IMR-90 (cell line): Measurements from ENCODE around the gene FNDC3B. TPM values are rescaled to one million over a fixed set of nuclear protein-coding genes. Genes with fewer than 3 reads are reported as not detected.

Experiments
- ATAC-seq: fragments of 200-7000 bp; cut with Tn5 transposase; 2 replicates; pipeline ENCODE4 v1.9.1; 2020; ENCODE audit warnings: low read depth, mild to moderate bottlenecking, moderate library complexity
- BruUV-seq: library from RNA; stranded (reverse); fragments of 400-500 nt; replicated peaks from 2 replicates; lab custom pipeline; 2021; lab: Mats Ljungman, UMichigan
- CTCF ChIA-PET: fragments of 300-600 bp; formaldehyde crosslinking; extraction: SDS; loops from one replicate; lab custom pipeline; 2021; ENCODE audit warnings: antibody characterized with exemption; lab: Yijun Ruan, JAX
- POLR2A ChIA-PET: fragments of 300-600 bp; sonication (Branson Sonifier 250); formaldehyde crosslinking; loops from one replicate; lab custom pipeline; 2022; ENCODE audit warnings: antibody characterized with exemption; ENCODE audit not compliant: unreplicated experiment; lab: Charles Lee
- DNase-seq: peaks from one replicate; pipeline ENCODE4 v3.0.0; 2013
- H2AFZ ChIP-seq: replicated peaks from 2 replicates; pipeline ENCODE3; 2013; ENCODE audit warnings: low read length, mild to moderate bottlenecking; ENCODE audit not compliant: poor library complexity
- H2AK5ac ChIP-seq: 2 replicates; pipeline ENCODE4 v1.6.1; 2013; ENCODE audit warnings: low read depth, low read length, inconsistent platforms
- H2AK9ac ChIP-seq: replicated peaks from 2 replicates; pipeline ENCODE3; 2013; ENCODE audit warnings: mild to moderate bottlenecking, low read depth, low read length, moderate library complexity; ENCODE audit not compliant: poor library complexity
- H2BK120ac ChIP-seq: 2 replicates; pipeline ENCODE4 v1.6.1; 2013; ENCODE audit warnings: low read depth, low read length, inconsistent platforms
- H2BK15ac ChIP-seq: 3 replicates; pipeline ENCODE4 v1.6.1; 2013; ENCODE audit warnings: low read depth, low read length, inconsistent platforms
- H2BK20ac ChIP-seq: 2 replicates; pipeline ENCODE4 v1.6.1; 2013; ENCODE audit warnings: low read depth, mild to moderate bottlenecking, inconsistent platforms, low read length, moderate library complexity
- H2BK5ac ChIP-seq: 2 replicates; pipeline ENCODE4 v1.6.1; 2013; ENCODE audit warnings: mild to moderate bottlenecking, low read depth, low read length, inconsistent platforms; ENCODE audit not compliant: poor library complexity, severe bottlenecking
- H3K14ac ChIP-seq: replicated peaks from 2 replicates; pipeline ENCODE4 v1.6.1; 2013; ENCODE audit warnings: low read depth, low read length, inconsistent platforms
- H3K18ac ChIP-seq: 2 replicates; pipeline ENCODE4 v1.6.1; 2013; ENCODE audit warnings: low read depth, low read length, control low read depth
- H3K23ac ChIP-seq: 2 replicates; pipeline ENCODE4 v1.6.1; 2013; ENCODE audit warnings: low read depth, low read length, inconsistent platforms
- H3K27ac ChIP-seq: 2 replicates; pipeline ENCODE4 v1.5.1; 2013; ENCODE audit warnings: mild to moderate bottlenecking, control low read depth, low read length; ENCODE audit not compliant: insufficient read depth
- H3K27me3 ChIP-seq: 2 replicates; pipeline ENCODE4 v1.6.1; 2013; ENCODE audit warnings: low read length; ENCODE audit not compliant: control insufficient read depth, insufficient read depth
- H3K36me3 ChIP-seq: 2 replicates; pipeline ENCODE4 v1.6.1; 2013; ENCODE audit warnings: low read length, mixed read lengths; ENCODE audit not compliant: control insufficient read depth, insufficient read depth
- H3K4ac ChIP-seq: 2 replicates; pipeline ENCODE4 v1.6.1; 2013; ENCODE audit warnings: low read depth, low read length, inconsistent platforms
- H3K4me1 ChIP-seq: 2 replicates; pipeline ENCODE4 v1.6.1; 2013; ENCODE audit warnings: low read length, mixed read lengths; ENCODE audit not compliant: control insufficient read depth, insufficient read depth
- H3K4me2 ChIP-seq: 2 replicates; pipeline ENCODE4 v1.6.1; 2013; ENCODE audit warnings: low read depth, mild to moderate bottlenecking, control low read depth, low read length, moderate library complexity
- H3K4me3 ChIP-seq: 2 replicates; pipeline ENCODE4 v1.5.1; 2013; ENCODE audit warnings: low read depth, mild to moderate bottlenecking, control low read depth, low read length, moderate library complexity; ENCODE audit not compliant: insufficient read depth
- H3K56ac ChIP-seq: 2 replicates; pipeline ENCODE4 v1.6.1; 2013; ENCODE audit warnings: low read length, inconsistent platforms; ENCODE audit not compliant: insufficient read depth; ENCODE audit errors: extremely low read depth
- H3K79me1 ChIP-seq, 2 experiments: 2 replicates each; pipeline ENCODE4 v1.6.1; 2013; ENCODE audit warnings: low read length in 2 of 2, inconsistent platforms in 1 of 2, low read depth in 1 of 2
- H3K9ac ChIP-seq: 2 replicates; pipeline ENCODE4 v1.6.1; 2013; ENCODE audit warnings: low read depth, low read length, control low read depth
- H3K9me1 ChIP-seq: 2 replicates; pipeline ENCODE4 v1.6.1; 2013; ENCODE audit warnings: low read length, inconsistent platforms; ENCODE audit not compliant: insufficient read depth
- H3K9me3 ChIP-seq: 2 replicates; pipeline ENCODE4 v1.6.1; 2013; ENCODE audit warnings: low read length; ENCODE audit not compliant: control insufficient read depth, insufficient read depth
- H4K20me1 ChIP-seq: 2 replicates; pipeline ENCODE4 v1.6.1; 2013; ENCODE audit warnings: low read length, inconsistent platforms; ENCODE audit not compliant: insufficient read depth
- H4K5ac ChIP-seq: 2 replicates; pipeline ENCODE4 v1.6.1; 2013; ENCODE audit warnings: mild to moderate bottlenecking, low read depth, low read length, control low read depth
- H4K8ac ChIP-seq, 2 experiments: 2 replicates each; pipeline ENCODE4 v1.6.1; 2013; ENCODE audit warnings: low read depth in 2 of 2, low read length in 2 of 2, control low read depth in 1 of 2, inconsistent platforms in 1 of 2
- H4K91ac ChIP-seq: 2 replicates; pipeline ENCODE4 v1.6.1; 2013; ENCODE audit warnings: low read depth, low read length, inconsistent platforms; ENCODE audit not compliant: insufficient read depth
- CHD1 ChIP-seq: IDR thresholded peaks from 2 replicates; pipeline ENCODE4 v1.6.1; 2012; ENCODE audit warnings: low read depth, low read length, improper control_type of control experiment
- MAFK ChIP-seq: IDR thresholded peaks from 2 replicates; pipeline ENCODE4 v1.6.1; 2012; ENCODE audit warnings: low read depth, low read length, improper control_type of control experiment
- MXI1 ChIP-seq: IDR thresholded peaks from 2 replicates; pipeline ENCODE4 v1.6.1; 2012; ENCODE audit warnings: low read depth, mild to moderate bottlenecking, low read length, moderate library complexity, borderline replicate concordance
- NFE2L2 ChIP-seq: fragments of 150-350 bp; IDR thresholded peaks from 2 replicates; pipeline ENCODE4 v1.6.1; 2016; ENCODE audit warnings: low read depth, mild to moderate bottlenecking, low read length
- RAD21 ChIP-seq: IDR thresholded peaks from 2 replicates; pipeline ENCODE4 v1.6.1; 2012; ENCODE audit warnings: low read length, improper control_type of control experiment
- RCOR1 ChIP-seq: IDR thresholded peaks from 2 replicates; pipeline ENCODE4 v1.6.1; 2012; ENCODE audit warnings: mild to moderate bottlenecking, low read length, improper control_type of control experiment; ENCODE audit not compliant: insufficient replicate concordance
- RFX5 ChIP-seq: IDR thresholded peaks from 2 replicates; pipeline ENCODE4 v1.8.0; 2012; ENCODE audit warnings: low read depth, mild to moderate bottlenecking, low read length, moderate library complexity
- SMC3 ChIP-seq: fragments of 150-350 bp; IDR thresholded peaks from 2 replicates; pipeline ENCODE4 v1.6.1; 2016; ENCODE audit warnings: low read depth, mild to moderate bottlenecking, antibody characterized with exemption, low read length, moderate library complexity
- WGBS, 2 experiments: methylation state at CpG; one replicate each; pipeline versions ENCODE4 v1.1.5 to v1.1.7; 2013; ENCODE audit warnings: missing lambda C conversion rate in 2 of 2; ENCODE audit not compliant: insufficient read length in 1 of 2; ENCODE audit errors: extremely low coverage in 2 of 2; 5-methylcytosine and 5-hydroxymethylcytosine counted together
- dilution Hi-C: fragments of 300-500 bp; cut with HindIII; formaldehyde crosslinking; loops from one replicate; pipeline ENCODE4 v1.14.3; 2018; ENCODE audit warnings: low sequenced_read_pairs; ENCODE audit not compliant: unreplicated experiment
- in situ Hi-C: fragments of 300-500 bp; cut with MboI; formaldehyde crosslinking; loops from 3 replicates; pipeline ENCODE4 v1.14.3; 2019; ENCODE audit warnings: low sequenced_read_pairs, inconsistent platforms, mixed read lengths
- intact Hi-C: fragments of 100-400 bp; cut with micrococcal nuclease; formaldehyde crosslinking; loops from 2 replicates; pipeline ENCODE4 v1.10.0; 2022
- polyA plus RNA-seq, 3 experiments: library from polyadenylated mRNA; depleted of rRNA; stranded (reverse); fragments of >200 nt; gene quantifications; 2 replicates each; pipeline ENCODE4 v1.2.3, GENCODE V29; 2012; ENCODE audit warnings: low replicate concordance in 1 of 3
- total RNA-seq: library from RNA; depleted of rRNA; stranded (reverse); fragments of >200 nt; gene quantifications from 2 replicates; pipeline ENCODE4 v1.2.3, GENCODE V29; 2012
- TF ChIP-seq, protein P1 (sequence below): fragments of 150-350 bp; IDR thresholded peaks from 2 replicates; pipeline ENCODE4 v1.6.1; 2016; ENCODE audit warnings: low read depth, mild to moderate bottlenecking, low read length, moderate library complexity, borderline replicate concordance
- TF ChIP-seq, protein P2 (sequence below): conservative IDR thresholded peaks from 2 replicates; pipeline ENCODE4 v1.5.1; 2012; ENCODE audit warnings: mild to moderate bottlenecking, low read depth, low read length, improper control_type of control experiment

The FNDC3B gene
- total and polyA plus RNA-seq, 2 of the 4 experiments (the other 2 are of a cell fraction) = 23.9 to 150 TPM

DNA sequence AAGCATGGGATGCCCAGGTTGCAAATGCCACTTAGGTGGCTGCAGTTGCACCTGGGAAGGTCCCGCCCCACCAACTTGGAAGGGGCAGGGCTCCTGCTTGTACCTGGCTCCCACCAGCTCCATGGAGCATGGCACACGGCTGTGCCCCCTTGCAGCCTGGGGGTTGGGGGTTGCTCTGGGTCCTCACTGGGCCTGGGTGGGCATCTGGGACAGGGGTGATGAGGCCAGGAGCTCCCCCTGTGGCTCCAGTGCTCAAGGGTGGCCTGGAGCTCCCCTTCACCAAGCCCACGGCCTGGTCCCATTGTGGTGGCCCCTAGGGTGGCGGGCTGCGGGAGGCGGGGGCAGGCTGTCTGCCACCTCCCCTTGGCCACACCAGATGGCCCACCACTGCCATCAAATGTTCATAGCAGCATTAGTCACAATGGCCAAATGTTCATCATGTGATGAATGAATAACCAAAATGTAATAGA, 372.1 kb downstream of the FNDC3B start:
- dilution Hi-C loops = no loop called here
- BruUV-seq = no TSS peak
- no peak overlapping the region for H2AK5ac ChIP-seq

More for the DNA sequence above, 372.1 kb downstream of the FNDC3B start:
- Histone ChIP-seq H3K9me3 (no peaks in the 10 kb centered on the region), H3K27me3 (no peaks in the 10 kb centered on the region; the same call in 1 of the 2 replicates), H2BK15ac (no peak overlapping the region), H4K20me1 (no peaks in the 10 kb centered on the region), H3K56ac (no peak overlapping the region), H4K8ac (no peak overlapping the region), H3K18ac (no peak overlapping the region), H3K4me3 (no peak overlapping the region), H3K4ac (no peak overlapping the region), H2BK120ac (no peak overlapping the region), H3K4me1 (no peaks in the 10 kb centered on the region), H3K9ac (no peak overlapping the region), H4K91ac (no peak overlapping the region), H3K27ac (no peak overlapping the region), H3K36me3 (no peaks in the 10 kb centered on the region), H3K79me1 (no peaks in the 10 kb centered on the region), H2AK9ac (no peak overlapping the region), H3K23ac (no peak overlapping the region), H3K9me1 (peaks cover 3% of the 10 kb centered on the region; the same call in 1 of the 2 replicates), H2BK5ac (no peak overlapping the region), H3K14ac (no peak overlapping the region), H4K5ac (no peak overlapping the region), H3K4me2 (no peak overlapping the region), H2AFZ (no peak overlapping the region), H2BK20ac (no peak overlapping the region)
- DNase-seq = no peak
- in situ Hi-C loops (no loop called here), intact Hi-C loops (no loop called here)
- ChIA-PET POLR2A (no interaction called here), CTCF (no interaction called here)
- no peak for ATAC-seq
- 80% methylated on average over 1 of the region's 6 CpGs; no CpG with 5 or more reads in 1 of the 2 experiments for WGBS, 2 experiments
- TF ChIP-seq CHD1 (no peak), MAFK (no peak), NFE2L2 (no peak), RCOR1 (no peak), MXI1 (no peak), SMC3 (no peak), RFX5 (no peak), RAD21 (no peak)
- TF ChIP-seq, protein P1, sequence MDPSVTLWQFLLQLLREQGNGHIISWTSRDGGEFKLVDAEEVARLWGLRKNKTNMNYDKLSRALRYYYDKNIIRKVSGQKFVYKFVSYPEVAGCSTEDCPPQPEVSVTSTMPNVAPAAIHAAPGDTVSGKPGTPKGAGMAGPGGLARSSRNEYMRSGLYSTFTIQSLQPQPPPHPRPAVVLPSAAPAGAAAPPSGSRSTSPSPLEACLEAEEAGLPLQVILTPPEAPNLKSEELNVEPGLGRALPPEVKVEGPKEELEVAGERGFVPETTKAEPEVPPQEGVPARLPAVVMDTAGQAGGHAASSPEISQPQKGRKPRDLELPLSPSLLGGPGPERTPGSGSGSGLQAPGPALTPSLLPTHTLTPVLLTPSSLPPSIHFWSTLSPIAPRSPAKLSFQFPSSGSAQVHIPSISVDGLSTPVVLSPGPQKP = no peak
- TF ChIP-seq, protein P2, sequence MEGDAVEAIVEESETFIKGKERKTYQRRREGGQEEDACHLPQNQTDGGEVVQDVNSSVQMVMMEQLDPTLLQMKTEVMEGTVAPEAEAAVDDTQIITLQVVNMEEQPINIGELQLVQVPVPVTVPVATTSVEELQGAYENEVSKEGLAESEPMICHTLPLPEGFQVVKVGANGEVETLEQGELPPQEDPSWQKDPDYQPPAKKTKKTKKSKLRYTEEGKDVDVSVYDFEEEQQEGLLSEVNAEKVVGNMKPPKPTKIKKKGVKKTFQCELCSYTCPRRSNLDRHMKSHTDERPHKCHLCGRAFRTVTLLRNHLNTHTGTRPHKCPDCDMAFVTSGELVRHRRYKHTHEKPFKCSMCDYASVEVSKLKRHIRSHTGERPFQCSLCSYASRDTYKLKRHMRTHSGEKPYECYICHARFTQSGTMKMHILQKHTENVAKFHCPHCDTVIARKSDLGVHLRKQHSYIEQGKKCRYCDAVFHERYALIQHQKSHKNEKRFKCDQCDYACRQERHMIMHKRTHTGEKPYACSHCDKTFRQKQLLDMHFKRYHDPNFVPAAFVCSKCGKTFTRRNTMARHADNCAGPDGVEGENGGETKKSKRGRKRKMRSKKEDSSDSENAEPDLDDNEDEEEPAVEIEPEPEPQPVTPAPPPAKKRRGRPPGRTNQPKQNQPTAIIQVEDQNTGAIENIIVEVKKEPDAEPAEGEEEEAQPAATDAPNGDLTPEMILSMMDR = no peak
